Upper lobe of left lung (tissue), 4 donors: ENCODE data around the gene NUDCD3.

Experiments used
- EP300 ChIP-seq, 4 donors: sonication (generic); formaldehyde crosslinking; IDR thresholded peaks; one replicate each; pipeline ENCODE4 v1.5.1; 2017; ENCODE audit warnings: antibody characterized with exemption in 4 of 4, control low read depth in 2 of 4
- POLR2A ChIP-seq, 4 donors: fragments of 450-650 bp; IDR thresholded peaks; one replicate each; pipeline ENCODE4 v1.5.1; 2016 to 2017; ENCODE audit warnings: antibody characterized with exemption in 4 of 4, mild to moderate bottlenecking in 2 of 4
- POLR2AphosphoS5 ChIP-seq, 2 donors: sonication (generic); formaldehyde crosslinking; IDR thresholded peaks; one replicate each; pipeline ENCODE4 v1.5.1; 2017; ENCODE audit warnings: antibody characterized with exemption in 2 of 2
- TF ChIP-seq, protein P1 (sequence below), 6 experiments: fragments of 450-650 bp in 4 of 6; fragments of 200-600 bp in 2 of 6; sonication (generic) in 2 of 6; IDR thresholded peaks; one replicate each; pipeline ENCODE4 v1.5.1; 2016 to 2019; ENCODE audit warnings: antibody characterized with exemption in 6 of 6

DNA sequence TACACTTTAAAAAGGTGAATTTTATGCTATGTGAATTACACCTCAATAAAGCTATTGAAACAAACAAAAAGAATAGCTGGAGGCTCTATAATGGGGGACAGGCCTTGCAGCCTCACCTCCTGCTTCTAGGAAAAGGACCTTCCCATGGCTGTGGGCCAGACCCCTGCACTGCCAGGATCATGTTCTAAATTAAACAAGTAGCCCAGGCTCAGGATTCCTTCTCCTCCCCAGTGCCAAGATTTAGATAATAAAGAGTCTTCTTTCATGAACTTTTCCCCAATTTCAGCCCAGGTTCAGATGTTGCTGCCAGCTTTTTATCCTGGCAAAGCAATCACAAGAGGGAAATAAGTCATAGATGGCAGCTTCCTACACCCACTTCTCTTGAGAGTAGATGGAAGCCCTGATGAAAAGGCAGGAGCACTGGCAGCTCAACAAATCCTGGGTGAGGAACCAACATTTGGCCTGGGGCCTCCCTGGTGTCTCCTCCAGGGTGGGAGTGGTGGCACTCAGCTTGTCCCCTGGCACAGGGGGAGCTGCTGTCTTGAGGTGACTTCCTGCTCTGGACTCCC is 142.8 kb downstream of the NUDCD3 start:
- TF ChIP-seq, protein P1, sequence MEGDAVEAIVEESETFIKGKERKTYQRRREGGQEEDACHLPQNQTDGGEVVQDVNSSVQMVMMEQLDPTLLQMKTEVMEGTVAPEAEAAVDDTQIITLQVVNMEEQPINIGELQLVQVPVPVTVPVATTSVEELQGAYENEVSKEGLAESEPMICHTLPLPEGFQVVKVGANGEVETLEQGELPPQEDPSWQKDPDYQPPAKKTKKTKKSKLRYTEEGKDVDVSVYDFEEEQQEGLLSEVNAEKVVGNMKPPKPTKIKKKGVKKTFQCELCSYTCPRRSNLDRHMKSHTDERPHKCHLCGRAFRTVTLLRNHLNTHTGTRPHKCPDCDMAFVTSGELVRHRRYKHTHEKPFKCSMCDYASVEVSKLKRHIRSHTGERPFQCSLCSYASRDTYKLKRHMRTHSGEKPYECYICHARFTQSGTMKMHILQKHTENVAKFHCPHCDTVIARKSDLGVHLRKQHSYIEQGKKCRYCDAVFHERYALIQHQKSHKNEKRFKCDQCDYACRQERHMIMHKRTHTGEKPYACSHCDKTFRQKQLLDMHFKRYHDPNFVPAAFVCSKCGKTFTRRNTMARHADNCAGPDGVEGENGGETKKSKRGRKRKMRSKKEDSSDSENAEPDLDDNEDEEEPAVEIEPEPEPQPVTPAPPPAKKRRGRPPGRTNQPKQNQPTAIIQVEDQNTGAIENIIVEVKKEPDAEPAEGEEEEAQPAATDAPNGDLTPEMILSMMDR (IDR thresholded peaks at IDR 0.05) = no peak
- TF ChIP-seq POLR2A (IDR thresholded peaks at IDR 0.05) (no peak), EP300 (IDR thresholded peaks at IDR 0.05) (no peak), POLR2AphosphoS5 (IDR thresholded peaks at IDR 0.05) (no peak)
